ENCODE results near the gene ACOX2.
A peak's percentile ranks its signal among the peaks of the same experiment; 100 is the strongest.

Gene ACOX2

GRCh38 chr3:58536501-58537411, at the start of gene ACOX2:
Gene ACOX2 (minus strand): TSS chr3:58537190. CDS start chr3:58535106, 2,084 bp downstream.
- DNase-seq (ENCODE audit: low read depth), result peak; percentile 73

- no peak for DNase-seq (ENCODE audit: low read depth)
Observed at GRCh38 chr3:58585994-58586393, 49.0 kb upstream of the ACOX2 start.

- peak; percentile 50 for DNase-seq (ENCODE audit: low read depth)
Observed at GRCh38 chr3:58585005-58585786, 48.2 kb upstream of the ACOX2 start.

GRCh38 chr3:58584690-58585004, 47.7 kb upstream of the ACOX2 start:
- no peak for DNase-seq (ENCODE audit: low read depth)

- no peak for DNase-seq (ENCODE audit: low read depth)
Observed at GRCh38 chr3:58581328-58582091, 44.5 kb upstream of the ACOX2 start.

- DNase-seq (ENCODE audit: low read depth), result no peak
Observed at GRCh38 chr3:58580826-58581327, 43.9 kb upstream of the ACOX2 start.

GRCh38 chr3:58578873-58579272, 41.9 kb upstream of the ACOX2 start:
- DNase-seq (ENCODE audit: low read depth), result no peak

GRCh38 chr3:58577269-58577821, 40.4 kb upstream of the ACOX2 start, which contains the start of gene FAM107A:
Gene FAM107A (minus strand): TSS chr3:58577391. CDS start chr3:58569860, 7,531 bp downstream.
- DNase-seq (ENCODE audit: low read depth), result peak; percentile 31

- DNase-seq (ENCODE audit: low read depth), result no peak
Observed at GRCh38 chr3:58576716-58577115, 39.7 kb upstream of the ACOX2 start.

- DNase-seq (ENCODE audit: low read depth), result no peak
Observed at GRCh38 chr3:58575971-58576652, 39.1 kb upstream of the ACOX2 start.

- no peak for DNase-seq (ENCODE audit: low read depth)
Observed at GRCh38 chr3:58574682-58575081, 37.7 kb upstream of the ACOX2 start.

GRCh38 chr3:58574106-58574505, 37.1 kb upstream of the ACOX2 start:
- no peak for DNase-seq (ENCODE audit: low read depth)

GRCh38 chr3:58573640-58574039, 36.6 kb upstream of the ACOX2 start:
- DNase-seq (ENCODE audit: low read depth), result no peak

- DNase-seq (ENCODE audit: low read depth), result no peak
Observed at GRCh38 chr3:58572634-58573230, 35.7 kb upstream of the ACOX2 start.

GRCh38 chr3:58572013-58572633, 35.1 kb upstream of the ACOX2 start:
- no peak for DNase-seq (ENCODE audit: low read depth)

- no peak for DNase-seq (ENCODE audit: low read depth)
Observed at GRCh38 chr3:58570851-58571250, 33.9 kb upstream of the ACOX2 start.

GRCh38 chr3:58569287-58570001, 32.5 kb upstream of the ACOX2 start:
- DNase-seq (ENCODE audit: low read depth), result no peak

GRCh38 chr3:58568572-58569286, 31.7 kb upstream of the ACOX2 start:
- peak; percentile 36 for DNase-seq (ENCODE audit: low read depth)

- DNase-seq (ENCODE audit: low read depth), result no peak
Observed at GRCh38 chr3:58567251-58567515, 30.2 kb upstream of the ACOX2 start.

All from stromal cell of bone marrow (primary cell).